SK-N-SH (cell line): ENCODE results near the gene EXOC2.

Experiments
- CTCF ChIP-seq: fragments of 200-600 bp; sonication (generic); IDR thresholded peaks from 2 replicates; pipeline ENCODE4 v1.6.1; 2017; ENCODE audit warnings: antibody characterized with exemption, mild to moderate bottlenecking, moderate library complexity
- JUND ChIP-seq: IDR thresholded peaks from 2 replicates; pipeline ENCODE4 v1.4.0; 2012
- PBX3 ChIP-seq: IDR thresholded peaks from 2 replicates; pipeline ENCODE4; 2012
- RXRA ChIP-seq: IDR thresholded peaks from 2 replicates; pipeline ENCODE4 v1.4.0; 2012; ENCODE audit warnings: low read depth, mild to moderate bottlenecking, borderline replicate concordance
- TAF1 ChIP-seq: IDR thresholded peaks from 2 replicates; pipeline ENCODE4 v1.6.1; 2012; ENCODE audit warnings: low read depth, mild to moderate bottlenecking, low read length, moderate library complexity, borderline replicate concordance
- TEAD4 ChIP-seq: IDR thresholded peaks from 2 replicates; pipeline ENCODE4 v1.4.0; 2012; ENCODE audit warnings: mild to moderate bottlenecking, borderline replicate concordance; ENCODE audit not compliant: insufficient read depth
- TF ChIP-seq, protein P1 (sequence below): IDR thresholded peaks from 2 replicates; pipeline ENCODE4 v1.6.1; 2012; ENCODE audit warnings: mild to moderate bottlenecking, low read depth, low read length, moderate library complexity

- TF ChIP-seq, protein P1, sequence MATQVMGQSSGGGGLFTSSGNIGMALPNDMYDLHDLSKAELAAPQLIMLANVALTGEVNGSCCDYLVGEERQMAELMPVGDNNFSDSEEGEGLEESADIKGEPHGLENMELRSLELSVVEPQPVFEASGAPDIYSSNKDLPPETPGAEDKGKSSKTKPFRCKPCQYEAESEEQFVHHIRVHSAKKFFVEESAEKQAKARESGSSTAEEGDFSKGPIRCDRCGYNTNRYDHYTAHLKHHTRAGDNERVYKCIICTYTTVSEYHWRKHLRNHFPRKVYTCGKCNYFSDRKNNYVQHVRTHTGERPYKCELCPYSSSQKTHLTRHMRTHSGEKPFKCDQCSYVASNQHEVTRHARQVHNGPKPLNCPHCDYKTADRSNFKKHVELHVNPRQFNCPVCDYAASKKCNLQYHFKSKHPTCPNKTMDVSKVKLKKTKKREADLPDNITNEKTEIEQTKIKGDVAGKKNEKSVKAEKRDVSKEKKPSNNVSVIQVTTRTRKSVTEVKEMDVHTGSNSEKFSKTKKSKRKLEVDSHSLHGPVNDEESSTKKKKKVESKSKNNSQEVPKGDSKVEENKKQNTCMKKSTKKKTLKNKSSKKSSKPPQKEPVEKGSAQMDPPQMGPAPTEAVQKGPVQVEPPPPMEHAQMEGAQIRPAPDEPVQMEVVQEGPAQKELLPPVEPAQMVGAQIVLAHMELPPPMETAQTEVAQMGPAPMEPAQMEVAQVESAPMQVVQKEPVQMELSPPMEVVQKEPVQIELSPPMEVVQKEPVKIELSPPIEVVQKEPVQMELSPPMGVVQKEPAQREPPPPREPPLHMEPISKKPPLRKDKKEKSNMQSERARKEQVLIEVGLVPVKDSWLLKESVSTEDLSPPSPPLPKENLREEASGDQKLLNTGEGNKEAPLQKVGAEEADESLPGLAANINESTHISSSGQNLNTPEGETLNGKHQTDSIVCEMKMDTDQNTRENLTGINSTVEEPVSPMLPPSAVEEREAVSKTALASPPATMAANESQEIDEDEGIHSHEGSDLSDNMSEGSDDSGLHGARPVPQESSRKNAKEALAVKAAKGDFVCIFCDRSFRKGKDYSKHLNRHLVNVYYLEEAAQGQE, result no peak
- TF ChIP-seq CTCF (no peak), TAF1 (no peak), RXRA (no peak), PBX3 (no peak), TEAD4 (no peak), JUND (no peak)
Measured at GRCh38 chr6:680251-680650, 12.7 kb downstream of the EXOC2 start.
